Measurements from ENCODE around the gene PLPP4.

GRCh38 chr10:120477021-120477742, 20.2 kb downstream of the PLPP4 start:
- TF ChIP-seq CTCF (IDR thresholded peaks at IDR 0.05; ENCODE audit: extremely low read depth in 1 of 2, insufficient read depth in 1 of 2, low read depth in 1 of 2, low read length in 2 of 2) = no peak
- TF ChIP-seq MYC (IDR thresholded peaks at IDR 0.05; ENCODE audit: low read depth, low read length) = no peak
- no peak for TF ChIP-seq POLR2A (IDR thresholded peaks at IDR 0.05; ENCODE audit: low read depth, low read length)
- no peak for TF ChIP-seq EZH2 (IDR thresholded peaks at IDR 0.05; ENCODE audit: borderline replicate concordance, low read depth, low read length, severe bottlenecking)
- no peak for TF ChIP-seq MAX (IDR thresholded peaks at IDR 0.05; ENCODE audit: insufficient read depth, insufficient read length)
- no peak for TF ChIP-seq POLR2AphosphoS5 (IDR thresholded peaks at IDR 0.05; ENCODE audit: insufficient read depth, low read depth, low read length)
- TF ChIP-seq JUN (IDR thresholded peaks at IDR 0.05; ENCODE audit: borderline replicate concordance, insufficient read depth, insufficient read length, low read depth) = no peak
- TF ChIP-seq FOS (IDR thresholded peaks at IDR 0.05; ENCODE audit: borderline replicate concordance, insufficient read depth, low read length) = no peak
